ENCODE measurements around the gene COBLL1.

GRCh38 chr2:164693390-164693789 is 148.2 kb downstream of the COBLL1 start:
- TF ChIP-seq SIN3A (IDR thresholded peaks at IDR 0.05; ENCODE audit: borderline replicate concordance, insufficient read depth, low read depth, low read length) (no peak), CTCF (IDR thresholded peaks at IDR 0.05) (no peak)
- TF ChIP-seq, protein P1, sequence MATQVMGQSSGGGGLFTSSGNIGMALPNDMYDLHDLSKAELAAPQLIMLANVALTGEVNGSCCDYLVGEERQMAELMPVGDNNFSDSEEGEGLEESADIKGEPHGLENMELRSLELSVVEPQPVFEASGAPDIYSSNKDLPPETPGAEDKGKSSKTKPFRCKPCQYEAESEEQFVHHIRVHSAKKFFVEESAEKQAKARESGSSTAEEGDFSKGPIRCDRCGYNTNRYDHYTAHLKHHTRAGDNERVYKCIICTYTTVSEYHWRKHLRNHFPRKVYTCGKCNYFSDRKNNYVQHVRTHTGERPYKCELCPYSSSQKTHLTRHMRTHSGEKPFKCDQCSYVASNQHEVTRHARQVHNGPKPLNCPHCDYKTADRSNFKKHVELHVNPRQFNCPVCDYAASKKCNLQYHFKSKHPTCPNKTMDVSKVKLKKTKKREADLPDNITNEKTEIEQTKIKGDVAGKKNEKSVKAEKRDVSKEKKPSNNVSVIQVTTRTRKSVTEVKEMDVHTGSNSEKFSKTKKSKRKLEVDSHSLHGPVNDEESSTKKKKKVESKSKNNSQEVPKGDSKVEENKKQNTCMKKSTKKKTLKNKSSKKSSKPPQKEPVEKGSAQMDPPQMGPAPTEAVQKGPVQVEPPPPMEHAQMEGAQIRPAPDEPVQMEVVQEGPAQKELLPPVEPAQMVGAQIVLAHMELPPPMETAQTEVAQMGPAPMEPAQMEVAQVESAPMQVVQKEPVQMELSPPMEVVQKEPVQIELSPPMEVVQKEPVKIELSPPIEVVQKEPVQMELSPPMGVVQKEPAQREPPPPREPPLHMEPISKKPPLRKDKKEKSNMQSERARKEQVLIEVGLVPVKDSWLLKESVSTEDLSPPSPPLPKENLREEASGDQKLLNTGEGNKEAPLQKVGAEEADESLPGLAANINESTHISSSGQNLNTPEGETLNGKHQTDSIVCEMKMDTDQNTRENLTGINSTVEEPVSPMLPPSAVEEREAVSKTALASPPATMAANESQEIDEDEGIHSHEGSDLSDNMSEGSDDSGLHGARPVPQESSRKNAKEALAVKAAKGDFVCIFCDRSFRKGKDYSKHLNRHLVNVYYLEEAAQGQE (IDR thresholded peaks at IDR 0.05; ENCODE audit: insufficient read depth in 1 of 2, low read depth in 2 of 2, low read length in 1 of 2): no peak

Measured in Panc1 (cell line).